Esophagus squamous epithelium (tissue), 5 donors: ENCODE data around the gene SPDEF. TPM values are rescaled to one million over a fixed set of nuclear protein-coding genes. Genes with fewer than 3 reads are reported as not detected.
A peak's percentile ranks its signal among the peaks of the same experiment; 100 is the strongest.

ENCODE experiments used
- DNase-seq: peaks from one replicate; lab custom pipeline; 2025; lab: John Stamatoyannopoulos, UW
- H3K27ac ChIP-seq, 4 donors: fragments of 200-600 bp; sonication (generic); one replicate each; pipeline ENCODE4 v1.5.1; 2016 to 2019; ENCODE audit warnings: mild to moderate bottlenecking in 1 of 4
- H3K27me3 ChIP-seq, 4 donors: fragments of 200-600 bp; sonication (generic); 1 replicate in 3 of 4; 2 replicates in 1 of 4; pipeline versions ENCODE4 v1.5.1 to v1.6.0; 2017 to 2021; ENCODE audit warnings: antibody characterized with exemption in 1 of 4
- H3K36me3 ChIP-seq, 3 donors: fragments of 200-600 bp; sonication (generic); one replicate each; pipeline ENCODE4 v1.5.1; 2016 to 2019
- H3K4me1 ChIP-seq, 3 donors: fragments of 200-600 bp; sonication (generic); one replicate each; pipeline ENCODE4 v1.5.1; 2017 to 2019
- H3K4me3 ChIP-seq, 4 donors: fragments of 200-600 bp; sonication (generic); 1 replicate in 3 of 4; 2 replicates in 1 of 4; pipeline ENCODE4 v1.5.1; 2016 to 2019; ENCODE audit warnings: mild to moderate bottlenecking in 2 of 4, moderate library complexity in 1 of 4
- H3K9me3 ChIP-seq, 3 donors: fragments of 200-600 bp; sonication (generic); one replicate each; pipeline ENCODE4 v1.5.1; 2016 to 2019
- CTCF ChIP-seq, 6 experiments: fragments of 450-650 bp in 4 of 6; fragments of 200-600 bp in 2 of 6; sonication (generic) in 2 of 6; IDR thresholded peaks; one replicate each; pipeline ENCODE4 v1.5.1; 2016 to 2019; ENCODE audit warnings: antibody characterized with exemption in 6 of 6, mild to moderate bottlenecking in 4 of 6, moderate library complexity in 4 of 6
- POLR2A ChIP-seq, 4 donors: fragments of 450-650 bp; IDR thresholded peaks; one replicate each; pipeline ENCODE4 v1.6.1; 2017; ENCODE audit warnings: antibody characterized with exemption in 4 of 4, mild to moderate bottlenecking in 4 of 4, moderate library complexity in 3 of 4
- WGBS, 2 donors: methylation state at CpG; one replicate each; pipeline ENCODE4 v1.1.5; 2018; 5-methylcytosine and 5-hydroxymethylcytosine counted together
- intact Hi-C: fragments of 100-400 bp; cut with DNase I; formaldehyde crosslinking; loops from one replicate; pipeline ENCODE4 v1.15.0; 2022
- total RNA-seq, 4 donors: library from RNA; depleted of rRNA; stranded (reverse); fragments of >200 nt; gene quantifications; one replicate each; pipeline ENCODE4 v1.1.0, GENCODE V29; 2016
- donor health status: DM: yes; HTN: yes; CAD: no.

The SPDEF gene
- total RNA-seq, 4 donors from 2014 or later, result 0.79 TPM; not detected in 3

GRCh38 chr6:34527751-34528670, 28.1 kb downstream of the SPDEF start:
- Histone ChIP-seq H3K27me3 (no peaks in the 10 kb centered on the region), H3K4me1 (peaks cover 0 to 14% (median 11%) of the 10 kb centered on the region in 3 donors), H3K36me3 (no peaks in the 10 kb centered on the region), H3K27ac (no peak overlapping the region), H3K4me3 (no peak overlapping the region), H3K9me3 (no peaks in the 10 kb centered on the region)
- intact Hi-C loops, result loop anchor here (5.0 kb wide), 1 partner anchor 79 kb away; no protein-coding TSS in a partner anchor
- TF ChIP-seq CTCF (IDR thresholded peaks at IDR 0.05), result no peak
- no peak for TF ChIP-seq POLR2A (IDR thresholded peaks at IDR 0.05)
- no peak for DNase-seq
- 81 to 84% methylated on average over 10 to 11 of the region's 12 CpGs for WGBS, 2 donors

- peak overlapping the region in 2 of 4 donors; percentile 58 to 59 for H3K27ac ChIP-seq
- peak; percentile 64 for DNase-seq
- 2 to 26% methylated on average over 4 to 5 of the region's 53 CpGs for WGBS, 2 donors
- H3K4me3 ChIP-seq, result peak overlapping the region in 3 of 4 donors; percentile 25 to 49 (median 27)
- intact Hi-C loops, result loop anchor here (5.0 kb wide), 1 partner anchor 80 kb away; no protein-coding TSS in a partner anchor
- no peaks in the 10 kb centered on the region for H3K27me3 ChIP-seq
- no peaks in the 10 kb centered on the region for H3K9me3 ChIP-seq
- peak; percentile 67 to 84 (median 74) for TF ChIP-seq CTCF (IDR thresholded peaks at IDR 0.05)
- no peak for TF ChIP-seq POLR2A (IDR thresholded peaks at IDR 0.05)
- peaks cover 0 to 14% (median 11%) of the 10 kb centered on the region in 3 donors for H3K4me1 ChIP-seq
- no peaks in the 10 kb centered on the region for H3K36me3 ChIP-seq
These were observed 29.0 kb downstream of the SPDEF start for GRCh38 chr6:34526992-34527728.

- intact Hi-C loops, result loop anchor here (5.0 kb wide), 1 partner anchor 81 kb away; no protein-coding TSS in a partner anchor
- no peaks in the 10 kb centered on the region for H3K36me3 ChIP-seq
- no peaks in the 10 kb centered on the region for H3K27me3 ChIP-seq
- DNase-seq, result no peak
- peak overlapping the region in 3 of 4 donors; percentile 25 to 49 (median 27) for H3K4me3 ChIP-seq
- H3K4me1 ChIP-seq, result peaks cover 0 to 14% (median 11%) of the 10 kb centered on the region in 3 donors
- H3K27ac ChIP-seq, result peak overlapping the region in 2 of 4 donors; percentile 58 to 59
- TF ChIP-seq POLR2A (IDR thresholded peaks at IDR 0.05), result no peak
- no peak for TF ChIP-seq CTCF (IDR thresholded peaks at IDR 0.05)
- 57 to 63% methylated on average over 11 to 12 of the region's 23 CpGs for WGBS, 2 donors
- H3K9me3 ChIP-seq, result no peaks in the 10 kb centered on the region
These were observed 29.7 kb downstream of the SPDEF start for GRCh38 chr6:34526241-34526972.

GRCh38 chr6:34525431-34526175, 30.5 kb downstream of the SPDEF start:
- Histone ChIP-seq H3K36me3 (no peaks in the 10 kb centered on the region), H3K4me1 (peaks cover 0 to 14% (median 11%) of the 10 kb centered on the region in 3 donors), H3K4me3 (no peak overlapping the region), H3K9me3 (no peaks in the 10 kb centered on the region), H3K27me3 (no peaks in the 10 kb centered on the region), H3K27ac (peak overlapping the region in 1 of 4 donors; percentile 58)
- no peak for DNase-seq
- TF ChIP-seq CTCF (IDR thresholded peaks at IDR 0.05), result no peak
- no peak for TF ChIP-seq POLR2A (IDR thresholded peaks at IDR 0.05)
- 84 to 91% methylated on average over 7 to 8 of the region's 13 CpGs for WGBS, 2 donors
- intact Hi-C loops, result loop anchor here (5.0 kb wide), 1 partner anchor 82 kb away; no protein-coding TSS in a partner anchor
